ENCODE results near the gene C5orf47.

- TF ChIP-seq POLR2A (IDR thresholded peaks at IDR 0.05; ENCODE audit: low read length) (no peak), GATA1 (IDR thresholded peaks at IDR 0.05; ENCODE audit: low read depth, low read length) (no peak)
Observed at GRCh38 chr5:174046558-174046957, 57.6 kb downstream of the C5orf47 start.

Measured in erythroblast (primary cell).